Activated CD4-positive, alpha-beta memory T cell treated with anti-CD3 and anti-CD28 coated beads, Interleukin-2, amount 10 ng/mL, durations not matched to agents 7 days and 5 days (primary cell): ENCODE results near the gene OMA1. TPM values are rescaled to one million over a fixed set of nuclear protein-coding genes. Genes with fewer than 3 reads are reported as not detected.

Source experiments
- CTCF ChIA-PET: fragments of 350-600 bp; sonication (Branson Sonifier 250); formaldehyde crosslinking; loops from one replicate; lab custom pipeline; 2021; ENCODE audit warnings: antibody characterized with exemption, inconsistent platforms; lab: Charles Lee
- POLR2A ChIA-PET: fragments of 350-600 bp; sonication (Branson Sonifier 250); formaldehyde crosslinking; loops from one replicate; lab custom pipeline; 2021; ENCODE audit warnings: antibody characterized with exemption; lab: Charles Lee
- DNase-seq: peaks from one replicate; pipeline ENCODE4 v3.0.0-alpha.2; 2020
- H3K27ac Mint-ChIP-seq: one replicate; pipeline ENCODE4 v1.8.0; 2021; ENCODE audit warnings: mild to moderate bottlenecking, mixed read lengths
- H3K27me3 Mint-ChIP-seq: one replicate; pipeline ENCODE4 v1.8.0; 2021; ENCODE audit warnings: mixed read lengths
- H3K36me3 Mint-ChIP-seq: one replicate; pipeline ENCODE4 v1.8.0; 2021; ENCODE audit warnings: low read depth, mixed read lengths
- H3K4me1 Mint-ChIP-seq: one replicate; pipeline ENCODE4 v1.8.0; 2021; ENCODE audit warnings: mixed read lengths
- H3K4me3 Mint-ChIP-seq: one replicate; pipeline ENCODE4 v1.8.0; 2021; ENCODE audit warnings: mild to moderate bottlenecking, mixed read lengths
- H3K9me3 Mint-ChIP-seq: one replicate; pipeline ENCODE4 v1.8.0; 2021; ENCODE audit warnings: mixed read lengths
- total RNA-seq, 2 experiments: library from RNA; stranded (reverse); gene quantifications; one replicate each; pipeline ENCODE4 v1.2.3, GENCODE V29; 2021

Gene OMA1
- total RNA-seq, 2 experiments from 2014 or later, result 21.9 to 23.1 TPM

GRCh38 chr1:58440696-58441095 lies 105.8 kb downstream of the OMA1 start:
- CTCF ChIA-PET, result no interaction called here
- Mint-ChIP-seq H3K27me3 (no peaks in the 10 kb centered on the region), H3K9me3 (no peaks in the 10 kb centered on the region), H3K4me1 (no peaks in the 10 kb centered on the region), H3K4me3 (no peak overlapping the region), H3K36me3 (no peaks in the 10 kb centered on the region), H3K27ac (no peak overlapping the region)
- DNase-seq, result no peak
- POLR2A ChIA-PET, result no interaction called here

GRCh38 chr1:58439946-58440345 lies 106.6 kb downstream of the OMA1 start:
- Mint-ChIP-seq H3K4me3 (no peak overlapping the region), H3K27ac (no peak overlapping the region), H3K9me3 (no peaks in the 10 kb centered on the region), H3K4me1 (no peaks in the 10 kb centered on the region), H3K36me3 (no peaks in the 10 kb centered on the region), H3K27me3 (no peaks in the 10 kb centered on the region)
- ChIA-PET CTCF (no interaction called here), POLR2A (no interaction called here)
- DNase-seq, result no peak

GRCh38 chr1:58438468-58438867 lies 108.1 kb downstream of the OMA1 start:
- Mint-ChIP-seq H3K27ac (no peak overlapping the region), H3K9me3 (no peaks in the 10 kb centered on the region), H3K27me3 (no peaks in the 10 kb centered on the region), H3K36me3 (no peaks in the 10 kb centered on the region), H3K4me3 (no peak overlapping the region), H3K4me1 (no peaks in the 10 kb centered on the region)
- CTCF ChIA-PET, result no interaction called here
- DNase-seq, result no peak
- POLR2A ChIA-PET, result no interaction called here

GRCh38 chr1:58437623-58438022 lies 108.9 kb downstream of the OMA1 start:
- Mint-ChIP-seq H3K4me3 (no peak overlapping the region), H3K4me1 (no peaks in the 10 kb centered on the region), H3K9me3 (no peaks in the 10 kb centered on the region), H3K36me3 (no peaks in the 10 kb centered on the region), H3K27me3 (no peaks in the 10 kb centered on the region), H3K27ac (no peak overlapping the region)
- ChIA-PET POLR2A (no interaction called here), CTCF (no interaction called here)
- no peak for DNase-seq

- no peak for DNase-seq
- CTCF ChIA-PET, result no interaction called here
- POLR2A ChIA-PET, result no interaction called here
- no peaks in the 10 kb centered on the region for H3K27me3 Mint-ChIP-seq
- H3K27ac Mint-ChIP-seq, result no peak overlapping the region
- H3K9me3 Mint-ChIP-seq, result no peaks in the 10 kb centered on the region
- H3K36me3 Mint-ChIP-seq, result no peaks in the 10 kb centered on the region
- no peaks in the 10 kb centered on the region for H3K4me1 Mint-ChIP-seq
- H3K4me3 Mint-ChIP-seq, result no peak overlapping the region
These were observed 109.8 kb downstream of the OMA1 start for GRCh38 chr1:58436615-58437297.

GRCh38 chr1:58435376-58435775 lies 111.2 kb downstream of the OMA1 start:
- ChIA-PET POLR2A (no interaction called here), CTCF (no interaction called here)
- Mint-ChIP-seq H3K4me1 (no peaks in the 10 kb centered on the region), H3K4me3 (no peak overlapping the region), H3K27ac (no peak overlapping the region), H3K36me3 (no peaks in the 10 kb centered on the region), H3K9me3 (no peaks in the 10 kb centered on the region), H3K27me3 (no peaks in the 10 kb centered on the region)
- no peak for DNase-seq

GRCh38 chr1:58434607-58435006 lies 111.9 kb downstream of the OMA1 start:
- Mint-ChIP-seq H3K9me3 (no peaks in the 10 kb centered on the region), H3K4me3 (no peak overlapping the region), H3K36me3 (no peaks in the 10 kb centered on the region), H3K27me3 (no peaks in the 10 kb centered on the region), H3K27ac (no peak overlapping the region), H3K4me1 (no peaks in the 10 kb centered on the region)
- ChIA-PET CTCF (no interaction called here), POLR2A (no interaction called here)
- no peak for DNase-seq

- Mint-ChIP-seq H3K27me3 (no peaks in the 10 kb centered on the region), H3K4me1 (no peaks in the 10 kb centered on the region), H3K36me3 (no peaks in the 10 kb centered on the region), H3K4me3 (no peak overlapping the region), H3K9me3 (no peaks in the 10 kb centered on the region), H3K27ac (no peak overlapping the region)
- ChIA-PET CTCF (no interaction called here), POLR2A (no interaction called here)
- DNase-seq, result no peak
These were observed 112.3 kb downstream of the OMA1 start for GRCh38 chr1:58434181-58434580.

- ChIA-PET POLR2A (no interaction called here), CTCF (no interaction called here)
- no peak overlapping the region for H3K27ac Mint-ChIP-seq
- H3K4me1 Mint-ChIP-seq, result no peaks in the 10 kb centered on the region
- no peaks in the 10 kb centered on the region for H3K36me3 Mint-ChIP-seq
- no peak for DNase-seq
- no peaks in the 10 kb centered on the region for H3K9me3 Mint-ChIP-seq
- no peaks in the 10 kb centered on the region for H3K27me3 Mint-ChIP-seq
- H3K4me3 Mint-ChIP-seq, result no peak overlapping the region
These were observed 113.5 kb downstream of the OMA1 start for GRCh38 chr1:58432851-58433668.

GRCh38 chr1:58431901-58432620 lies 114.5 kb downstream of the OMA1 start:
- Mint-ChIP-seq H3K27ac (no peak overlapping the region), H3K4me3 (no peak overlapping the region), H3K4me1 (no peaks in the 10 kb centered on the region), H3K9me3 (no peaks in the 10 kb centered on the region), H3K36me3 (no peaks in the 10 kb centered on the region), H3K27me3 (no peaks in the 10 kb centered on the region)
- ChIA-PET CTCF (no interaction called here), POLR2A (no interaction called here)
- no peak for DNase-seq

Other genes starting within 250 kb of the OMA1 start
- gene TACSTD2, start 30.5 kb upstream of the OMA1 start, total RNA-seq, result not detected
- 10 to 100 TPM; 45.2 to 50.5 TPM for gene MYSM1, start 153.3 kb upstream of the OMA1 start, total RNA-seq
- gene JUN, start 237.3 kb upstream of the OMA1 start, total RNA-seq, result 10 to 100 TPM; 31.1 to 32.3 TPM